Measurements from ENCODE around the gene DYNLT2. TPM values are rescaled to one million over a fixed set of nuclear protein-coding genes. Genes with fewer than 3 reads are reported as not detected.

Gene DYNLT2
- total and polyA plus RNA-seq, 2 experiments from 2014 or later: 2.9 to 3.1 TPM

- DNase-seq (ENCODE audit: low spot score): no peak
- no peak overlapping the region for H3K27ac ChIP-seq
Observed at GRCh38 chr6:169782966-169783365, 31.6 kb upstream of the DYNLT2 start.

DNA sequence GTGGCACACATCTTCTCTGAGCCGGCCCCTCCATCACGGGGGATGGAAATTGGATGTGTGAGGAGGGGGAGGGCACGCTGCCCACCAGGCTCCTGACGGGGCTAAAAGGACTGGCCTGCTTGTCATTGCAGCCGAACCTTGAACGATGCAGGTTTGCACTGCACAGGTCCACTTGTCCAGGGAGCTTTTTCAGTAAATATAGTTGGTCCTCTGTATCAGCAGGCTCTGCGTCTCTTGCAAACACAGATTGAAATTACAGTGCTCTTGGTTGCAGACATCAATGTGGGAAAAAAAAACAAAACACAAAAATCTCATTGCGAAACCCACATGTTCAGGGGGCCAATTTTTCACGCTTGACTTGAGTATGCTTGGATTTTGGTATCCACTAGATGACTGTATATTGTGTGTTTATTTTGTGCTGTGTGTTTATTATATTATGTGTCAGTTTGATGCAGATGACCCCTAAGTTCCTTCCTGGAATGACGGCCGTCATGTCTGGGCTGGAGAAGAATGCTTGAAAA, 29.3 kb upstream of the DYNLT2 start:
- no peaks in the 10 kb centered on the region for H3K4me1 ChIP-seq (ENCODE audit: insufficient read depth)
- no peaks in the 10 kb centered on the region for H3K36me3 ChIP-seq (replicated peaks; ENCODE audit: insufficient read depth, low read depth)
- no peak overlapping the region for H3K27ac ChIP-seq
- H3K9me3 ChIP-seq (ENCODE audit: low read depth): no peaks in the 10 kb centered on the region
- no peak for DNase-seq (ENCODE audit: low spot score)
- H4K20me1 ChIP-seq (ENCODE audit: insufficient read depth, poor library complexity, severe bottlenecking): no peaks in the 10 kb centered on the region
- WGBS (ENCODE audit: low lambda C conversion rate, missing lambda C conversion rate): 92% methylated on average over 11 of the region's 11 CpGs
- no peaks in the 10 kb centered on the region for H3K9me2 ChIP-seq (replicated peaks; ENCODE audit: insufficient read depth)
- H3K79me2 ChIP-seq: no peaks in the 10 kb centered on the region
- TF ChIP-seq EZH2 (IDR thresholded peaks at IDR 0.05; ENCODE audit: borderline replicate concordance) (no peak), EZH2phosphoT487 (IDR thresholded peaks at IDR 0.05; ENCODE audit: low read depth, severe bottlenecking, unreplicated experiment) (no peak)
- TF ChIP-seq, protein P1, sequence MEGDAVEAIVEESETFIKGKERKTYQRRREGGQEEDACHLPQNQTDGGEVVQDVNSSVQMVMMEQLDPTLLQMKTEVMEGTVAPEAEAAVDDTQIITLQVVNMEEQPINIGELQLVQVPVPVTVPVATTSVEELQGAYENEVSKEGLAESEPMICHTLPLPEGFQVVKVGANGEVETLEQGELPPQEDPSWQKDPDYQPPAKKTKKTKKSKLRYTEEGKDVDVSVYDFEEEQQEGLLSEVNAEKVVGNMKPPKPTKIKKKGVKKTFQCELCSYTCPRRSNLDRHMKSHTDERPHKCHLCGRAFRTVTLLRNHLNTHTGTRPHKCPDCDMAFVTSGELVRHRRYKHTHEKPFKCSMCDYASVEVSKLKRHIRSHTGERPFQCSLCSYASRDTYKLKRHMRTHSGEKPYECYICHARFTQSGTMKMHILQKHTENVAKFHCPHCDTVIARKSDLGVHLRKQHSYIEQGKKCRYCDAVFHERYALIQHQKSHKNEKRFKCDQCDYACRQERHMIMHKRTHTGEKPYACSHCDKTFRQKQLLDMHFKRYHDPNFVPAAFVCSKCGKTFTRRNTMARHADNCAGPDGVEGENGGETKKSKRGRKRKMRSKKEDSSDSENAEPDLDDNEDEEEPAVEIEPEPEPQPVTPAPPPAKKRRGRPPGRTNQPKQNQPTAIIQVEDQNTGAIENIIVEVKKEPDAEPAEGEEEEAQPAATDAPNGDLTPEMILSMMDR (IDR thresholded peaks at IDR 0.05; ENCODE audit: poor library complexity): no peak
- no peak overlapping the region for H3K4me3 ChIP-seq
- no peak overlapping the region for H3K4me2 ChIP-seq
- H2AFZ ChIP-seq: no peak overlapping the region
- H3K27me3 ChIP-seq: no peaks in the 10 kb centered on the region

More at GRCh38 chr6:169782966-169783365, 31.6 kb upstream of the DYNLT2 start:
- H3K79me2 ChIP-seq: no peaks in the 10 kb centered on the region
- H4K20me1 ChIP-seq (ENCODE audit: insufficient read depth, poor library complexity, severe bottlenecking): no peaks in the 10 kb centered on the region
- no peaks in the 10 kb centered on the region for H3K9me3 ChIP-seq (ENCODE audit: low read depth)
- TF ChIP-seq, protein P1 (IDR thresholded peaks at IDR 0.05; ENCODE audit: poor library complexity): no peak
- no peak for TF ChIP-seq EZH2phosphoT487 (IDR thresholded peaks at IDR 0.05; ENCODE audit: low read depth, severe bottlenecking, unreplicated experiment)
- no peak for TF ChIP-seq EZH2 (IDR thresholded peaks at IDR 0.05; ENCODE audit: borderline replicate concordance)
- no peaks in the 10 kb centered on the region for H3K36me3 ChIP-seq (replicated peaks; ENCODE audit: insufficient read depth, low read depth)
- 99% methylated on average over 8 of the region's 8 CpGs for WGBS (ENCODE audit: low lambda C conversion rate, missing lambda C conversion rate)
- no peaks in the 10 kb centered on the region for H3K9me2 ChIP-seq (replicated peaks; ENCODE audit: insufficient read depth)
- no peaks in the 10 kb centered on the region for H3K4me1 ChIP-seq (ENCODE audit: insufficient read depth)
- no peak overlapping the region for H3K4me3 ChIP-seq
- H3K27me3 ChIP-seq: no peaks in the 10 kb centered on the region
- H2AFZ ChIP-seq: no peak overlapping the region
- no peak overlapping the region for H3K4me2 ChIP-seq

GRCh38 chr6:169779896-169780295, 28.5 kb upstream of the DYNLT2 start:
- H2AFZ ChIP-seq: no peak overlapping the region
- H3K4me3 ChIP-seq: no peak overlapping the region
- 95% methylated on average over 5 of the region's 5 CpGs for WGBS (ENCODE audit: low lambda C conversion rate, missing lambda C conversion rate)
- no peak overlapping the region for H3K4me2 ChIP-seq
- H3K9me3 ChIP-seq (ENCODE audit: low read depth): no peaks in the 10 kb centered on the region
- H3K4me1 ChIP-seq (ENCODE audit: insufficient read depth): no peaks in the 10 kb centered on the region
- H3K27ac ChIP-seq: no peak overlapping the region
- TF ChIP-seq EZH2 (IDR thresholded peaks at IDR 0.05; ENCODE audit: borderline replicate concordance) (no peak), EZH2phosphoT487 (IDR thresholded peaks at IDR 0.05; ENCODE audit: low read depth, severe bottlenecking, unreplicated experiment) (no peak)
- TF ChIP-seq, protein P1 (IDR thresholded peaks at IDR 0.05; ENCODE audit: poor library complexity): no peak
- no peaks in the 10 kb centered on the region for H3K9me2 ChIP-seq (replicated peaks; ENCODE audit: insufficient read depth)
- no peaks in the 10 kb centered on the region for H3K36me3 ChIP-seq (replicated peaks; ENCODE audit: insufficient read depth, low read depth)
- no peaks in the 10 kb centered on the region for H3K27me3 ChIP-seq
- H3K79me2 ChIP-seq: no peaks in the 10 kb centered on the region
- no peaks in the 10 kb centered on the region for H4K20me1 ChIP-seq (ENCODE audit: insufficient read depth, poor library complexity, severe bottlenecking)
- no peak for DNase-seq (ENCODE audit: low spot score)

All from hepatocyte (in vitro differentiated cells).